GM12892 (cell line): ENCODE results near the gene KCNT1.

Source experiments
- POLR2A ChIP-seq: IDR thresholded peaks from 2 replicates; pipeline ENCODE4 v1.6.1; 2011; ENCODE audit warnings: low read depth, low read length, control low read depth
- POLR2AphosphoS5 ChIP-seq: IDR thresholded peaks from 2 replicates; pipeline ENCODE4 v1.6.1; 2011; ENCODE audit warnings: low read depth, low read length, control low read depth
- TAF1 ChIP-seq: IDR thresholded peaks from 2 replicates; pipeline ENCODE4 v1.6.1; 2011; ENCODE audit warnings: low read depth, mild to moderate bottlenecking, control low read depth, low read length, borderline replicate concordance

DNA sequence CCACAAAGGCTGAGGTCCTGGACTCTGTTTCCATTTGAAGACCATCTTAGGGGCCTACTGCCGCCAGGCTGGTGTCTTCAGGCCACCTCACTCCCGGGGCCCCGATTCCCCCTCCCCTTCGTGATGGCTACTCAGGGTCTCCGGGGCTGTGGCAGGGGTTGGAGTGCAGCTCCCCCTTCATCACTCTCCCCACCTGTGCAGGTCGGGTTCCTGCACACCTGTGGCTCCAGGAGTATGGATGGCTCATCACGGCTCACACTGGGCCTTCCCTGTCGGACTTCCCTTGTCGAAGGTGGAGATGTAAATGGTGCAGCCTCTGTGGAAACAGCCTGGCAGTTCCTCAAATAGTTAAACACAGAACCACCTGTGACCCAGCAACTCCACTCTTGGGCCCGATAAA is 27.0 kb upstream of the KCNT1 start:
- TF ChIP-seq TAF1 (no peak), POLR2AphosphoS5 (no peak), POLR2A (no peak)
